Hematopoietic multipotent progenitor cell treated with erythropoietin and hydrocortisone succinate and interleukin-3 and kit ligand, for 17 days (in vitro differentiated cells): ENCODE results near the gene NDUFC2.
"Not testable (repeated sequence)": the region's sequence is repeated elsewhere in the genome, so short reads cannot be mapped to it uniquely, and the experiment has no call there.

ENCODE experiments used
- DNase-seq: peaks from one replicate; pipeline ENCODE4 v3.0.0-alpha.2; 2015; ENCODE audit warnings: low spot score

NDUFC2 gene

GRCh38 chr11:78054971-78055370 lies 24.7 kb downstream of the NDUFC2 start:
- DNase-seq = no peak

- no peak for DNase-seq
Observed at GRCh38 chr11:78050964-78051831, 28.5 kb downstream of the NDUFC2 start.

- no peak for DNase-seq
Observed at GRCh38 chr11:78049348-78049747, 30.3 kb downstream of the NDUFC2 start.

- DNase-seq = no peak
Observed at GRCh38 chr11:78048561-78048960, 31.1 kb downstream of the NDUFC2 start.

GRCh38 chr11:78046486-78046854 lies 33.2 kb downstream of the NDUFC2 start:
- DNase-seq = no peak

DNA sequence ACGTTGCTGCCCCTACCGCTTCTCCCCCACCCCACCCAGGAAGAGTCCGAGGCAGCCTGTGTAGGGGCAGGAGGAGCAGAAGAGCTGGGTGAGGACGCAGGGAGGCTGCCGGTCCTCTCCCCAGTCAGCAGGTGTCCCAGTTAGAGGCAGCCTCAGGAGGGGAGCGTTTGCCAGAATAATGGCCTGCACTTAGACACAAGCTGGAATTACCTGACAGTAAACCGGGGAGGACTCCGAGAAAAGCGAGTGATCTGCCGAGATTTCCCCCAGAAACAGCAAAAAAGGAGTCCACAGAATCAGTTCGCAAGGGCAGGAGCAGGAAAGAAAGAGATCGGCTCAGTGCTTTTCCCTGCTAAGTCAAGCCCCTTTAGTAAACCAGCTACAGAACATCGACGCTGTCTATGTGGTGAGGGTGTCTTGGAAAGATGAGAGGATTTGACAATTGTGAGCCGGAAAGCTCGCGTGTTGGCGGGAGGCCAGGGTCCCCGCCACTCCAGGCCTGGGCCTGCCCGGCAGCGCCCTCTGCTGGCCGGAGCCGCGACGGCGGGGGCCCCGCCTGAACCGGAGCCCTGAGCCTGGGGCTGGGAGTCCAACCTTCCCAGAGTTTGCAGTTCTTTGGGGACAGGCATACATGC lies 33.7 kb downstream of the NDUFC2 start:
- DNase-seq = peak; percentile 78

DNA sequence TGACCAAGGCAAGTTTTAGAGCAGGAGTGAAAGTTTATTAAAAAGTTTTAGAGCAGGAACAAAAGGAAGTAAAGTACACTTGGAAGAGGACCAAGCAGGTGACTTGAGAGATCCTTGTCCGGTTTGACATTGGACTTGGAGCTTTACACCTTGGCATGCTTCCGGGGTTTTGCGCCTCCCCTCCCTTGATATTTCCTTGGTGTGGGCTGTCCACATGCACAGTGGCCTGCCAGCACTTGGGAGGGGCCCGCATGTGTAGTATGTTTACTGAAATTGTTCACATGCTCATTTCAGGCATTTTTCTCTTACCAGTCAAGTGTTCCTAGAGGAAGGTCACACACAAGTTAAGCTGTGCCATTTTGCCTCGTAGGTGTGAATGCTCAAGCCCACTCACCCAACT lies 35.0 kb downstream of the NDUFC2 start:
- no peak for DNase-seq

DNA sequence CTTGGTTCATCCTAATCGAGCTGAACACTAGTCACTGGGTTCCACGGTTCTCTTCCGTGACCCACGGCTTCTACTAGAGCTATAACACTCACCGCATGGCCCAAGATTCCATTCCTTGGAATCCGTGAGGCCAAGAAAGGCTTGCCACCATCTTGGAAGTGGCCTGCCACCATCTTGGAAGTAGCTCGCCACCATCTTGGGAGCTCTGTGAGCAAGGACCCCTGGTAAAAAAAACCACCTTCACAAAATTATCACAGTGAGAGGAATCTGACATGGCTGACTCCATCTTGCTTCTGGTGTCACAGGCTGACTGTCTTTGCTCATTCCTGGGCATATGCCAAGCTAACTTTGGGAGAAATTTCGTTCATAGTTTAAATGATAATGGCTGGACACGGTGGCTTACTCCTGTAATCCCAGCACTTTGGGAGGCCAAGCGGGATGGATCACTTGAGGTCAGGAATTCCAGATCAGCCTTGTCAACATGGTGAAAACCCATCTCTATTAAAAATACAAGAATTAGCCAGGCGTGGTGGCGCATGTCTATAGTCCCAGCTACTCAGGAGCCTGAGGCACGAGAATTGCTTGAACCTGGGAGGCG lies 37.7 kb downstream of the NDUFC2 start:
- no peak for DNase-seq

DNA sequence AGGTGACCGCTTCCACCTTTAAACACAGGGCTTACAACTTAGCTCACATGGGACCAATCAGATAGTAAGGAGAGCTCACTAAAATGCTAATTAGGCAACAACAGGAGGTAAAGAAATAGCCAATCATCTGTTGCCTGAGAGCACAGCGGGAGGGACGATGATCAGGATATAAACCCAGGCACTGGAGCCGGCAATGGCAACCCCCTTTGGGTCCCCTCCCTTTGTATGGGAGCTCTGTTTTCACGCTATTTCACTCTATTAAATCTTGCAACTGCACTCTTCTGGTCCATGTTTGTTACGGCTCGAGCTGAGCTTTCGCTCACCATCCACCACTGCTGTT lies 38.3 kb downstream of the NDUFC2 start:
- DNase-seq = not testable (repeated sequence)

GRCh38 chr11:78040691-78041379 lies 38.8 kb downstream of the NDUFC2 start:
- DNase-seq = no peak

- DNase-seq = peak; percentile 20
Observed at GRCh38 chr11:78039919-78040671, 39.6 kb downstream of the NDUFC2 start.

DNA sequence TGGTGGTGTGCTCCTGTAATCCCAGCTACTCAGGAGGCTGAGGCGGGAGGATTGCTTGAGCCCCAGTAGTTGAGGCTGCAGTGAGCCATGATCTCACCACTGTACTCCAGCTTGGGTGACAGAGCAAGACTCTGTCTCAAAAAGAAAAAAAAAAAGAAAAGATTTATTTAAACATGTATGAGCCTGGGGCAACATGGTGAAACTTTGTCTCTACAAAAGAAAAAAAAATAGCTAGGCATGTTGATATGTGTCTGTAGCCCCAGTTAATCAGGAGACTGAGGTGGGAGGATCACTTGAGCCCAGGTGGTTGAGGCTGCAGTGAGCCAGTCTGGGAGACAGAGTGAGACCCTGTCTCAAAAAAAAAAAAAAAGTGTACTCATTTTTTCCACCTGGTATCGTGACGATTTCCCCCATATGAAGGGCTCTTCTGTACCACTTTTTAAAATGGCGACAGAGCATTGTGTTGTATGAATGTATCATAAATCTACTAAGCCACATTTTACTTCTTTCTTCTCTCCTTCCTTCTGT lies 40.2 kb downstream of the NDUFC2 start:
- no peak for DNase-seq

DNA sequence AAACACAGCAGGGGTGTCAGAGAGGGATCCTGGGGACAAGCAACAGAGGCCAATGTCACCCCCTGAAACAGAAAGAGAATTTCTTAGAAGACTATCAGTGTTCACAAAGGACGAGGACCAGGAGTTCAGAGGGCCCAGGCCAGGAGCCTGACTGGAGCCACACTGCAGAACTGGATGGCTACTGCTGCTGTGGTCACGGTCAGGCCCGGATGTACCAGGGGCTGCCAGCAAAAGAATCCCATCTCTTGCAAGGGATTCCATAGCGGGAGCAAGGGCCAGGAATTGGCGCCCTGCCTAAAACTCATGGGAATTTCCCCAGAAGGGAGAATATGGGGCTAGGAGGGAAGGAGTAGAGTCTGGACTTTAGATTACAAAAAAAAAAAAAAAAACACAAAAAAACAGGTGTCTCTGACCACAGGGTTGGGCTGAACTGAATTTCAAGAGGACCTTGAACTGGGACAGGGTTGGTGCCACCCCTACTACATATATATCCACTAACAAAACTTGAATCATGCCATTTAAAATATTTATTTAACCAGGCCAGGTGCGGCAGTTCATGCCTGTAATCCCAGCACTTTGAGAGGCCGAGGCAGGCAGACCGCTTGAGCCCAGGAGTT lies 40.9 kb downstream of the NDUFC2 start:
- DNase-seq = no peak

GRCh38 chr11:78037825-78038620 lies 41.6 kb downstream of the NDUFC2 start:
- no peak for DNase-seq

DNA sequence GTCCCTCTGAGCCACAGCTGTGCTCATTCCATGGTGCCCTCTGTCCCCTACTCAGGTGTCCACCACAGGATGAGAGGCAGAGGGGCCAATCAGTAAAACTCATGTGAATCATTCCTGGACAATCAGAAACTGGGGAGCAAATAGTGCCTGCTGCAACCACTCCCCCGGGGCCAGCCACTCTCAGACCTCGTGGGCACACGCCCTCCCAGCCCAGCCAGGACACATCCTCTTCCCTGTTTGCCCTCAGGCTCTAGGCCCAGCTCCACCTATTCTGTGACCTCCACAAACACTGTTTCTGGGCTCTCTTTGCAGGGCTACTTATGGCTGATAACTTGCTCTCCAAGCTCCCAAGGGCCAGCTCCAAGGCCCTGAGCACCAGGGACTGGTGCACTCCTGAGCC lies 42.6 kb downstream of the NDUFC2 start:
- DNase-seq = no peak

DNA sequence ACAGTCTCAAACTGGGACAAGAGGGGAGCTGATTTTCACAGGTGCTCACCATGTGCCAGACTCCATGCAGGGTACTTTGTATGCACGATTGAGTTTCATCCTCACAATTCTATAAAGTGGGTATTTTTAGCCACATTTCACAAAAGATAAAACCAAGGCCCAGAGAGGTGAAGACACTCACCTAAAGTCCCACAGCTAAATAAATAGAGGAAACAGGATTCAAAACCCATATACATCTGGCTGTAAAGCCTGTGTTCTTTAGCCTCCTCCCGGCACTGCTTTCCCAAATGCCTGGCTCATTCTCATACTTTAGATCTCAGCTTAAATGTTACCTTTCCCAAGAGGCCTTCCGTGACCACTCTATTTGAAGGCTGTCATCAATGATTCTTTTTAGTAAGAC lies 43.3 kb downstream of the NDUFC2 start:
- no peak for DNase-seq

DNA sequence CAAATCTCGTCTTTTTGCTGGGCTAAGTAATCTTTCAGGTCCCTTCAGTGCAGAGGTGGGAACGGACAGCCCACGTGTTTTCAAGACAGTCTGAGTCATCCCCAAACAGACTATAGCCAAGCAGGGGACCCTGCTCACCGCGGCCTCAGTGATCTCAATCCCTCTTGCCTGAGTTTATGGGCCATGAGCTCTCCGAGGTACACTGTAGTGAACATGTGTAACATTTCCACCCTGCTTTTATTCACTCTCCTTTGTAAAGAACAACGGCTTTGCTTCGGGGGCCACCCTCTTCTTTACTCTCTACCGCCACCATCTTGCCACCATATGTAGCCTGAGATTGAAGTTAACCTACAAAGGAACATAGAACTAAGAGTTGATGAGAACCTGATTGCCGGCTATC lies 45.0 kb downstream of the NDUFC2 start:
- DNase-seq = no peak

DNA sequence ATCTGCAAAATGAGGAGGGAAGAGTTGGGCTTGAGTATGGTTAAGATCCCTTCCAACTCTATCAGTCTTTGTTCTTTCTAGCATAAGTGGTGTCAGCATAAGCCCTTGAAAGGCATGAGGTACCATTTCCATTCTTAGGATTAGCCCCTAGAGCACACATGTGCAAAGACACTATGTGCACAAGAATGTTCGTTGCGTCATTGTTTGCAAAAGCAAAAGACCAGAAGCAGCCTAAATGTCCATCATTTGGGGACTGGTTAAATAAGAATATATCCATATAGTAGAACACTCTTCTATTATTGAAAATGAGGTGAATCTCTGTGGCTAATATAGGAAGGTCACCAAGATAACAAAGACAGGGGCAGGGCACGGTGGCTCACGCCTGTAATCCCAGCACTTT lies 46.6 kb downstream of the NDUFC2 start:
- DNase-seq = no peak

DNA sequence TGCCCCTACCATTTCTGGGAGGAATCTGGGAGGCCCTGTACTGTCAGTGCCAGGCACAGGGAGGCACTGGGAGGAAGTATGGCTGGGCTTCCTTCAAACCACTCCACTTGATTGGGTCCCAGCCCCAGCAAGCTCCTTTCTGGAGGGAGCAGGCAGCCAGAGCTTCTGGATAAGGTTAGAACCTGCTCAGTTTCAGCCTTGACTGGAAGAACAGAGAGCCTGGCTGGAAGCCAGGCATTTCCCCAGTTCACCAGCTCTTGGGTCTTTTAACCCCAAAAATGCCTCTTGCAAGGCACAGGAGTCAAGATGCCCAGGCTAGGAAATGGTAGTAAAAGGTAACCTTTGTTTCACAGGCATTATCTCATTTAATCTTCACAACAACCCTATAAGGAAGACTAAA lies 47.6 kb downstream of the NDUFC2 start:
- DNase-seq = no peak

- no peak for DNase-seq
Observed at GRCh38 chr11:78031629-78032028, 48.0 kb downstream of the NDUFC2 start.
